Measurements from ENCODE around the gene PMP22.

The PMP22 gene

GRCh38 chr17:15257258-15257788 lies 7.8 kb downstream of the PMP22 start:
- DNase-seq = peak; percentile 31
- no peaks in the 10 kb centered on the region for H3F3A ChIP-seq (ENCODE audit: insufficient read depth, low read length)
- H3K27me3 ChIP-seq (replicated peaks; ENCODE audit: insufficient read depth, low read length) = no peaks in the 10 kb centered on the region
- H3K36me3 ChIP-seq (replicated peaks; ENCODE audit: insufficient read depth, low read length) = no peaks in the 10 kb centered on the region
- no peak overlapping the region for H3K4me2 ChIP-seq (ENCODE audit: low read depth, low read length)
- H4K20me1 ChIP-seq (ENCODE audit: insufficient read depth, low read length) = no peaks in the 10 kb centered on the region
- H3K4me3 ChIP-seq (ENCODE audit: low read length) = no peak overlapping the region
- H3K27ac ChIP-seq (ENCODE audit: low read length) = no peak overlapping the region
- H3K4me1 ChIP-seq (ENCODE audit: low read length) = no peaks in the 10 kb centered on the region
- H2AFZ ChIP-seq (ENCODE audit: low read length) = no peak overlapping the region
- H3K79me2 ChIP-seq (ENCODE audit: low read length) = no peaks in the 10 kb centered on the region
- H3K9me2 ChIP-seq (replicated peaks; ENCODE audit: insufficient read depth, low read length) = no peaks in the 10 kb centered on the region
- H3K9ac ChIP-seq (ENCODE audit: low read length) = no peak overlapping the region
- H3K9me3 ChIP-seq (replicated peaks; ENCODE audit: insufficient read depth, low read length) = no peaks in the 10 kb centered on the region
- peak; percentile 55 for TF ChIP-seq CTCF (IDR thresholded peaks at IDR 0.05; ENCODE audit: low read length)
- no peak for TF ChIP-seq EZH2phosphoT487 (IDR thresholded peaks at IDR 0.05; ENCODE audit: low read length)

- Histone ChIP-seq H2AFZ (ENCODE audit: low read length) (no peak overlapping the region), H3K27ac (ENCODE audit: low read length) (no peak overlapping the region), H4K20me1 (ENCODE audit: insufficient read depth, low read length) (no peaks in the 10 kb centered on the region), H3K9me3 (replicated peaks; ENCODE audit: insufficient read depth, low read length) (no peaks in the 10 kb centered on the region), H3K4me2 (ENCODE audit: low read depth, low read length) (no peak overlapping the region), H3K27me3 (replicated peaks; ENCODE audit: insufficient read depth, low read length) (no peaks in the 10 kb centered on the region), H3K79me2 (ENCODE audit: low read length) (no peaks in the 10 kb centered on the region), H3K9ac (ENCODE audit: low read length) (no peak overlapping the region), H3K9me2 (replicated peaks; ENCODE audit: insufficient read depth, low read length) (no peaks in the 10 kb centered on the region), H3F3A (ENCODE audit: insufficient read depth, low read length) (no peaks in the 10 kb centered on the region), H3K36me3 (replicated peaks; ENCODE audit: insufficient read depth, low read length) (no peaks in the 10 kb centered on the region), H3K4me3 (ENCODE audit: low read length) (no peak overlapping the region), H3K4me1 (ENCODE audit: low read length) (no peaks in the 10 kb centered on the region)
- TF ChIP-seq EZH2 (optimal IDR thresholded peaks at IDR 0.05; ENCODE audit: low read depth, low read length) = no peak
- no peak for TF ChIP-seq CTCF (IDR thresholded peaks at IDR 0.05; ENCODE audit: low read length)
- no peak for TF ChIP-seq EZH2phosphoT487 (IDR thresholded peaks at IDR 0.05; ENCODE audit: low read length)
- DNase-seq = no peak
Measured at GRCh38 chr17:15256689-15257088, 8.4 kb downstream of the PMP22 start.

GRCh38 chr17:15255713-15256454 lies 9.2 kb downstream of the PMP22 start:
- no peak for DNase-seq
- Histone ChIP-seq H3K27ac (ENCODE audit: low read length) (no peak overlapping the region), H3K4me3 (ENCODE audit: low read length) (no peak overlapping the region), H3K79me2 (ENCODE audit: low read length) (no peaks in the 10 kb centered on the region), H3K4me1 (ENCODE audit: low read length) (no peaks in the 10 kb centered on the region), H2AFZ (ENCODE audit: low read length) (no peak overlapping the region), H3K4me2 (ENCODE audit: low read depth, low read length) (no peak overlapping the region), H3K27me3 (replicated peaks; ENCODE audit: insufficient read depth, low read length) (no peaks in the 10 kb centered on the region), H3K9me2 (replicated peaks; ENCODE audit: insufficient read depth, low read length) (no peaks in the 10 kb centered on the region), H3K9me3 (replicated peaks; ENCODE audit: insufficient read depth, low read length) (no peaks in the 10 kb centered on the region), H4K20me1 (ENCODE audit: insufficient read depth, low read length) (no peaks in the 10 kb centered on the region), H3F3A (ENCODE audit: insufficient read depth, low read length) (no peaks in the 10 kb centered on the region), H3K9ac (ENCODE audit: low read length) (no peak overlapping the region), H3K36me3 (replicated peaks; ENCODE audit: insufficient read depth, low read length) (no peaks in the 10 kb centered on the region)
- TF ChIP-seq EZH2phosphoT487 (IDR thresholded peaks at IDR 0.05; ENCODE audit: low read length) (no peak), CTCF (IDR thresholded peaks at IDR 0.05; ENCODE audit: low read length) (no peak), EZH2 (optimal IDR thresholded peaks at IDR 0.05; ENCODE audit: low read depth, low read length) (no peak)

Data from MM.1S (cell line).